ENCODE results near the gene KCNE2.
"Not testable (repeated sequence)": the region's sequence is repeated elsewhere in the genome, so short reads cannot be mapped to it uniquely, and the experiment has no call there.

GRCh38 chr21:34417448-34418077, 53.8 kb downstream of the KCNE2 start:
- TF ChIP-seq, protein P1, sequence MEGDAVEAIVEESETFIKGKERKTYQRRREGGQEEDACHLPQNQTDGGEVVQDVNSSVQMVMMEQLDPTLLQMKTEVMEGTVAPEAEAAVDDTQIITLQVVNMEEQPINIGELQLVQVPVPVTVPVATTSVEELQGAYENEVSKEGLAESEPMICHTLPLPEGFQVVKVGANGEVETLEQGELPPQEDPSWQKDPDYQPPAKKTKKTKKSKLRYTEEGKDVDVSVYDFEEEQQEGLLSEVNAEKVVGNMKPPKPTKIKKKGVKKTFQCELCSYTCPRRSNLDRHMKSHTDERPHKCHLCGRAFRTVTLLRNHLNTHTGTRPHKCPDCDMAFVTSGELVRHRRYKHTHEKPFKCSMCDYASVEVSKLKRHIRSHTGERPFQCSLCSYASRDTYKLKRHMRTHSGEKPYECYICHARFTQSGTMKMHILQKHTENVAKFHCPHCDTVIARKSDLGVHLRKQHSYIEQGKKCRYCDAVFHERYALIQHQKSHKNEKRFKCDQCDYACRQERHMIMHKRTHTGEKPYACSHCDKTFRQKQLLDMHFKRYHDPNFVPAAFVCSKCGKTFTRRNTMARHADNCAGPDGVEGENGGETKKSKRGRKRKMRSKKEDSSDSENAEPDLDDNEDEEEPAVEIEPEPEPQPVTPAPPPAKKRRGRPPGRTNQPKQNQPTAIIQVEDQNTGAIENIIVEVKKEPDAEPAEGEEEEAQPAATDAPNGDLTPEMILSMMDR (IDR thresholded peaks at IDR 0.05), result not testable (repeated sequence)
- TF ChIP-seq ZFX (IDR thresholded peaks at IDR 0.05; ENCODE audit: borderline replicate concordance), result not testable (repeated sequence)
